Endodermal cell (in vitro differentiated cells): ENCODE data around the gene RHBDL1. TPM values are rescaled to one million over a fixed set of nuclear protein-coding genes. Genes with fewer than 3 reads are reported as not detected.

Experiments used
- DNase-seq: peaks from one replicate; pipeline ENCODE4 v3.0.0-alpha.2; 2017
- H3K27ac ChIP-seq: 2 replicates; pipeline ENCODE4 v1.5.1; 2013; ENCODE audit warnings: mild to moderate bottlenecking, low read depth, low read length, moderate library complexity
- H3K27me3 ChIP-seq: 2 replicates; pipeline ENCODE4 v1.6.1; 2013; ENCODE audit warnings: mild to moderate bottlenecking, low read length, moderate library complexity; ENCODE audit not compliant: insufficient read depth, control insufficient read depth, poor library complexity, severe bottlenecking
- H3K36me3 ChIP-seq: 2 replicates; pipeline ENCODE4 v1.7.0; 2013; ENCODE audit warnings: mild to moderate bottlenecking, low read length, moderate library complexity; ENCODE audit not compliant: control insufficient read depth, insufficient read depth
- H3K4me1 ChIP-seq: one replicate; pipeline ENCODE4 v1.7.0; 2013; ENCODE audit warnings: low read length; ENCODE audit not compliant: control insufficient read depth, insufficient read depth
- H3K4me3 ChIP-seq: 2 replicates; pipeline ENCODE4 v1.5.1; 2013; ENCODE audit warnings: mild to moderate bottlenecking, low read length, moderate library complexity
- H3K9ac ChIP-seq: 2 replicates; pipeline ENCODE4 v1.6.1; 2013; ENCODE audit warnings: mild to moderate bottlenecking, low read length, moderate library complexity; ENCODE audit not compliant: poor library complexity, severe bottlenecking; ENCODE audit errors: extremely low read depth
- H3K9me3 ChIP-seq: 2 replicates; pipeline ENCODE4 v1.6.1; 2013; ENCODE audit warnings: mild to moderate bottlenecking, low read length, moderate library complexity; ENCODE audit not compliant: control insufficient read depth
- H3K27ac Mint-ChIP-seq: 2 replicates; pipeline ENCODE4 v1.8.0; 2020; ENCODE audit warnings: mixed read lengths
- H3K27me3 Mint-ChIP-seq: 2 replicates; pipeline ENCODE4 v1.8.0; 2021; ENCODE audit warnings: mild to moderate bottlenecking, mixed read lengths; ENCODE audit not compliant: insufficient read depth
- H3K36me3 Mint-ChIP-seq: 2 replicates; pipeline ENCODE4 v1.8.0; 2020; ENCODE audit warnings: low read depth, mixed read lengths
- H3K4me1 Mint-ChIP-seq: 2 replicates; pipeline ENCODE4 v1.8.0; 2020; ENCODE audit warnings: mixed read lengths
- H3K4me3 Mint-ChIP-seq: 2 replicates; pipeline ENCODE4 v1.8.0; 2020; ENCODE audit warnings: mild to moderate bottlenecking, moderate library complexity, mixed read lengths
- H3K9me3 Mint-ChIP-seq: 2 replicates; pipeline ENCODE4 v1.8.0; 2020; ENCODE audit warnings: mild to moderate bottlenecking, mixed read lengths
- CTCF ChIP-seq: fragments of 200-600 bp; sonication (generic); conservative IDR thresholded peaks from 2 replicates; pipeline ENCODE4 v1.5.0; 2021; ENCODE audit warnings: antibody characterized with exemption, mild to moderate bottlenecking
- WGBS, 2 experiments: methylation state at CpG; one replicate each; pipeline versions ENCODE4 v1.1.5 to v1.1.7; 2013; ENCODE audit warnings: missing lambda C conversion rate in 2 of 2, mixed read lengths in 1 of 2; ENCODE audit not compliant: insufficient coverage in 1 of 2, insufficient read length in 1 of 2; 5-methylcytosine and 5-hydroxymethylcytosine counted together
- long read RNA-seq, 4 experiments: library from polyadenylated mRNA in 2 of 4; library from RNA in 1 of 4; library from capped mRNA in 1 of 4; stranded (forward) in 3 of 4; unstranded in 1 of 4; transcript quantifications; one replicate each; pipeline ENCODE4 v2.0.0, GENCODE V29; 2020 to 2021; ENCODE audit warnings: inconsistent platforms in 1 of 4
- polyA plus RNA-seq, 2 experiments: library from polyadenylated mRNA; stranded (reverse); fragments of 50-300 nt; gene quantifications; one replicate each; pipeline ENCODE4 v1.2.3, GENCODE V29; 2013
- total RNA-seq, 2 donors: library from RNA; stranded (reverse); fragmentation: NEBNext Ultra II Directional in 1 of 2; extraction: Animal tissue kit (Norgen Biotek cat#: 25700) in 1 of 2; gene quantifications; 2 replicates in 1 of 2; 3 replicates in 1 of 2; pipeline ENCODE4 v1.2.1, GENCODE V29; 2021

RHBDL1 gene
- 1 to 10 TPM; 3.7 to 5.1 TPM for total RNA-seq
- polyA plus RNA-seq (2013, experiment 1 of 2): 4.2 TPM
- polyA plus RNA-seq (2013, experiment 2 of 2): 2.2 TPM
- long read RNA-seq, experiment 1: 0 reads
- long read RNA-seq, experiment 2, partial matches to known transcripts: 2 of 3 reads
- long read RNA-seq, experiment 2, other reads (novel, unspliced or antisense): 0 of 3 reads
- long read RNA-seq, experiment 3, partial matches to known transcripts: 0 of 4 reads
- long read RNA-seq, experiment 3, other reads (novel, unspliced or antisense): 2 of 4 reads
- long read RNA-seq, experiment 4, partial matches to known transcripts: 0 of 1 reads
- long read RNA-seq, experiment 4, other reads (novel, unspliced or antisense): 1 of 1 reads

GRCh38 chr16:674968-675883 is at the start of gene RHBDL1:
Gene RHBDL1 (plus strand): TSS chr16:675671. CDS start chr16:675791, 120 bp downstream.
- no peak within 1 kb of the TSS for H3K27ac ChIP-seq
- no peaks in the 10 kb centered on the region for H3K4me1 ChIP-seq
- Mint-ChIP-seq H3K4me3 (peak within 1 kb of the TSS; percentile 50), H3K36me3 (peaks cover 9% of the 10 kb centered on the region), H3K9me3 (no peaks in the 10 kb centered on the region), H3K27ac (peak within 1 kb of the TSS; percentile 48), H3K4me1 (peaks cover 6% of the 10 kb centered on the region), H3K27me3 (no peaks in the 10 kb centered on the region)
- peaks cover 29% of the 10 kb centered on the region for H3K36me3 ChIP-seq
- H3K9me3 ChIP-seq: no peaks in the 10 kb centered on the region
- no peak within 1 kb of the TSS for H3K4me3 ChIP-seq
- H3K9ac ChIP-seq: no peak within 1 kb of the TSS
- DNase-seq: peak; percentile 89
- WGBS, 2 experiments: 13 to 16% methylated on average over 19 to 73 of the region's 73 CpGs
- no peak for TF ChIP-seq CTCF
- H3K27me3 ChIP-seq: no peaks in the 10 kb centered on the region

- H3K4me1 Mint-ChIP-seq: peaks cover 10% of the 10 kb centered on the region
- no peak for TF ChIP-seq CTCF
- Histone ChIP-seq H3K27ac (no peak overlapping the region), H3K9me3 (no peaks in the 10 kb centered on the region), H3K4me1 (peaks cover 9% of the 10 kb centered on the region), H3K9ac (no peak overlapping the region), H3K36me3 (no peaks in the 10 kb centered on the region), H3K4me3 (no peak overlapping the region), H3K27me3 (no peaks in the 10 kb centered on the region)
- peak overlapping the region; percentile 39 for H3K27ac Mint-ChIP-seq
- DNase-seq: no peak
- H3K36me3 Mint-ChIP-seq: peaks cover 10% of the 10 kb centered on the region
- WGBS, 2 experiments: 95 to 98% methylated on average over 30 to 35 of the region's 35 CpGs
- no peaks in the 10 kb centered on the region for H3K9me3 Mint-ChIP-seq
- no peak overlapping the region for H3K4me3 Mint-ChIP-seq
- H3K27me3 Mint-ChIP-seq: no peaks in the 10 kb centered on the region
Observed at GRCh38 chr16:625977-626765, 49.3 kb upstream of the RHBDL1 start.
